ENCODE results near the gene PROX2. TPM values are rescaled to one million over a fixed set of nuclear protein-coding genes. Genes with fewer than 3 reads are reported as not detected.

The PROX2 gene
- polyA plus RNA-seq, 3 donors, result 0.03 TPM; not detected in 2

DNA sequence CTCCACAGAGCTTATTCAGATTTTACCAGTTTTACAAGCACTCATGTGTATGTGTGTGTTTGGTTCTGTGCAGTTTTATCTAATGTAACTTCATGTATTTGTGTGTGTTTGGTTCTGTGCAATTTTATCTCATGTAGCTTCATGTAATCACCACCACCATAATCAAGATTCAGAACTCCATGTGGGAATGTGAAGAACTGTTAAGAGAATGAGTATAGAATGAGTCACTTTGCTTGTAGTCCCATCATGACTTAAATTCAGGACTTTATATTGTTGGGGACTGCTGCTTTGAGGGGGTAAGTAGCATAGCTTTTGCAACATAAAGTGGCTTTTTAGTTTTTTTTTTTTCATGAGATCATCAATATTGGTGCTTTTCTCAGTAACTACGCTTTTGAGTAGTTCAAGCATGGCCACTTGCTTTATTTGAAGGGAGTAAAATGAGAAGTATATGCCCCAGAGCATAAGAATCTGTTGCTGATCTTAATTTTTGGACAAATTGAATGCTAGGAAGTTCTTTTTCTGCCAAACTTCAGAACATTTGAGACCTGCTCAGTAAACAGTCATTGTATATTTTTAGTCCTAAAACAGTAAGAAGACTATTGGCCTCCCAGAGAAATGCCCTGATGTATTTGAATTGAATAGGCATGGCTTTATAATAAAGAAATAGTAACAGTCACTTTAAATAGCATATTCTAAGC is 28.8 kb downstream of the PROX2 start:
- TF ChIP-seq, protein P1, sequence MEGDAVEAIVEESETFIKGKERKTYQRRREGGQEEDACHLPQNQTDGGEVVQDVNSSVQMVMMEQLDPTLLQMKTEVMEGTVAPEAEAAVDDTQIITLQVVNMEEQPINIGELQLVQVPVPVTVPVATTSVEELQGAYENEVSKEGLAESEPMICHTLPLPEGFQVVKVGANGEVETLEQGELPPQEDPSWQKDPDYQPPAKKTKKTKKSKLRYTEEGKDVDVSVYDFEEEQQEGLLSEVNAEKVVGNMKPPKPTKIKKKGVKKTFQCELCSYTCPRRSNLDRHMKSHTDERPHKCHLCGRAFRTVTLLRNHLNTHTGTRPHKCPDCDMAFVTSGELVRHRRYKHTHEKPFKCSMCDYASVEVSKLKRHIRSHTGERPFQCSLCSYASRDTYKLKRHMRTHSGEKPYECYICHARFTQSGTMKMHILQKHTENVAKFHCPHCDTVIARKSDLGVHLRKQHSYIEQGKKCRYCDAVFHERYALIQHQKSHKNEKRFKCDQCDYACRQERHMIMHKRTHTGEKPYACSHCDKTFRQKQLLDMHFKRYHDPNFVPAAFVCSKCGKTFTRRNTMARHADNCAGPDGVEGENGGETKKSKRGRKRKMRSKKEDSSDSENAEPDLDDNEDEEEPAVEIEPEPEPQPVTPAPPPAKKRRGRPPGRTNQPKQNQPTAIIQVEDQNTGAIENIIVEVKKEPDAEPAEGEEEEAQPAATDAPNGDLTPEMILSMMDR (IDR thresholded peaks at IDR 0.05), result no peak
- Histone ChIP-seq H3K36me3 (replicated peaks in 1 of 2; ENCODE audit: control insufficient read depth in 1 of 2, insufficient read depth in 2 of 2, low read length in 2 of 2) (no peaks in the 10 kb centered on the region), H3K9ac (ENCODE audit: insufficient read depth, low read length, poor library complexity, severe bottlenecking) (no peak overlapping the region), H3K4me1 (ENCODE audit: control insufficient read depth in 1 of 2, insufficient read depth in 2 of 2, low read length in 2 of 2) (peaks cover 4% of the 10 kb centered on the region in 2 donors), H3K27ac (ENCODE audit: low read depth in 1 of 2, low read length in 2 of 2) (no peak overlapping the region), H3K9me3 (replicated peaks in 1 of 2; ENCODE audit: control insufficient read depth in 1 of 2, insufficient read depth in 1 of 2, low read length in 2 of 2) (no peaks in the 10 kb centered on the region), H3K4me2 (replicated peaks; ENCODE audit: extremely low read depth, low read length, poor library complexity, severe bottlenecking) (no peak overlapping the region), H4K20me1 (ENCODE audit: insufficient read depth, low read length) (no peaks in the 10 kb centered on the region), H2AFZ (ENCODE audit: insufficient read depth, low read depth, low read length, poor library complexity, severe bottlenecking) (no peak overlapping the region), H3K27me3 (ENCODE audit: control insufficient read depth in 2 of 2, insufficient read depth in 2 of 2, low read length in 2 of 2) (no peaks in the 10 kb centered on the region), H3K4me3 (replicated peaks in 1 of 3; ENCODE audit: low read depth in 2 of 3, low read length in 3 of 3) (no peak overlapping the region), H3K79me2 (ENCODE audit: insufficient read depth, low read length) (no peaks in the 10 kb centered on the region)
- no peaks in the 10 kb centered on the region for H3K36me3 Mint-ChIP-seq
- intact Hi-C loops (cut with micrococcal nuclease), result no loop called here
- H3K4me1 Mint-ChIP-seq, result peaks cover 3% of the 10 kb centered on the region
- no peak overlapping the region for H3K27ac Mint-ChIP-seq
- H3K27me3 Mint-ChIP-seq (ENCODE audit: low read depth in 3 of 3), result peaks cover 0 to 4% (median 0%) of the 10 kb centered on the region in 3 donors
- DNase-seq, result no peak
- no peak overlapping the region for H3K4me3 Mint-ChIP-seq
- WGBS (ENCODE audit: insufficient coverage), result no CpG with 5 or more reads among the region's 1 CpG
- no peaks in the 10 kb centered on the region for H3K9me3 Mint-ChIP-seq

DNA sequence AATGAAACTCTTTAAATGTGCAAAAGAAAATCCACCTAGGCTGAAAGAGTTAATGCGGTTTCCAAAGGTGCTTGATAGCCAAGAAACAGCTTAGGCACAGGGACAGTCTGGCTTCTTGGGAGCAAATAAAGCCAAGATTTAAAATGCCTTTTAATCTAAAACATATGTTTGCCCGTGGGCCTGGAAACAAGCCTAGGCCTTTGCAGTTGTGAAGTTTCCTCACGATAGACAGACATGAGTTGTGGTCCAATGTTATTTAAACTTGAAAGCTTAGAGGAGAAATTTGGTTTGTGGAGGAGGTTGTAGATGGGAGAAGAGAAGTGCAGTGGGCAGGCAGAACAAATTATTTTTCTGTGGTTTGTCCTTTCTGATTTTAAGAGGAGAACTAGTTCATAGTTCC is 29.8 kb downstream of the PROX2 start:
- no peaks in the 10 kb centered on the region for H3K27me3 Mint-ChIP-seq (ENCODE audit: low read depth in 3 of 3)
- no peaks in the 10 kb centered on the region for H3K27me3 ChIP-seq (ENCODE audit: control insufficient read depth in 2 of 2, insufficient read depth in 2 of 2, low read length in 2 of 2)
- no peak overlapping the region for H3K4me3 ChIP-seq (replicated peaks in 1 of 3; ENCODE audit: low read depth in 2 of 3, low read length in 3 of 3)
- no peaks in the 10 kb centered on the region for H3K36me3 Mint-ChIP-seq
- no peak overlapping the region for H3K4me3 Mint-ChIP-seq
- H4K20me1 ChIP-seq (ENCODE audit: insufficient read depth, low read length), result no peaks in the 10 kb centered on the region
- no peaks in the 10 kb centered on the region for H3K9me3 ChIP-seq (replicated peaks in 1 of 2; ENCODE audit: control insufficient read depth in 1 of 2, insufficient read depth in 1 of 2, low read length in 2 of 2)
- peaks cover 12 to 13% of the 10 kb centered on the region in 2 donors for H3K4me1 ChIP-seq (ENCODE audit: control insufficient read depth in 1 of 2, insufficient read depth in 2 of 2, low read length in 2 of 2)
- no peak overlapping the region for H3K9ac ChIP-seq (ENCODE audit: insufficient read depth, low read length, poor library complexity, severe bottlenecking)
- peaks cover 11% of the 10 kb centered on the region for H3K4me1 Mint-ChIP-seq
- no peak overlapping the region for H3K27ac ChIP-seq (ENCODE audit: low read depth in 1 of 2, low read length in 2 of 2)
- H3K4me2 ChIP-seq (replicated peaks; ENCODE audit: extremely low read depth, low read length, poor library complexity, severe bottlenecking), result no peak overlapping the region
- no peaks in the 10 kb centered on the region for H3K79me2 ChIP-seq (ENCODE audit: insufficient read depth, low read length)
- 94% methylated on average over 2 of the region's 3 CpGs for WGBS (ENCODE audit: insufficient coverage)
- intact Hi-C loops (cut with micrococcal nuclease), result no loop called here
- H2AFZ ChIP-seq (ENCODE audit: insufficient read depth, low read depth, low read length, poor library complexity, severe bottlenecking), result no peak overlapping the region
- TF ChIP-seq, protein P1 (IDR thresholded peaks at IDR 0.05), result no peak
- no peaks in the 10 kb centered on the region for H3K36me3 ChIP-seq (replicated peaks in 1 of 2; ENCODE audit: control insufficient read depth in 1 of 2, insufficient read depth in 2 of 2, low read length in 2 of 2)
- H3K9me3 Mint-ChIP-seq, result no peaks in the 10 kb centered on the region
- peak overlapping the region in 1 of 7 donors; percentile 0 for H3K27ac Mint-ChIP-seq
- DNase-seq, result no peak

All from CD14-positive monocyte (primary cell).